Nephron progenitor cell (in vitro differentiated cells): ENCODE data around the gene TRAPPC6A.

ENCODE experiments used
- DNase-seq: peaks from one replicate; pipeline ENCODE4 v3.0.0; 2021
- H3K27ac Mint-ChIP-seq: 2 replicates; pipeline ENCODE4 v1.8.0; 2021; ENCODE audit warnings: mild to moderate bottlenecking, moderate library complexity, mixed read lengths
- H3K27me3 Mint-ChIP-seq: 2 replicates; pipeline ENCODE4 v1.8.0; 2021; ENCODE audit warnings: mild to moderate bottlenecking, low read depth, mixed read lengths; ENCODE audit not compliant: poor library complexity
- H3K36me3 Mint-ChIP-seq: 2 replicates; pipeline ENCODE4 v1.8.0; 2021; ENCODE audit warnings: low read depth, mixed read lengths
- H3K4me1 Mint-ChIP-seq: 2 replicates; pipeline ENCODE4 v1.8.0; 2021; ENCODE audit warnings: mixed read lengths
- H3K4me3 Mint-ChIP-seq: 2 replicates; pipeline ENCODE4 v1.8.0; 2021; ENCODE audit warnings: mild to moderate bottlenecking, moderate library complexity, mixed read lengths
- H3K9me3 Mint-ChIP-seq: 2 replicates; pipeline ENCODE4 v1.8.0; 2021; ENCODE audit warnings: mild to moderate bottlenecking, moderate library complexity, mixed read lengths
- CTCF ChIP-seq: fragments of 200-600 bp; sonication (generic); IDR thresholded peaks from 2 replicates; pipeline ENCODE4 v1.5.0; 2021; ENCODE audit warnings: antibody characterized with exemption

The TRAPPC6A gene

GRCh38 chr19:45171211-45171623, 6.8 kb downstream of the TRAPPC6A start:
- no peaks in the 10 kb centered on the region for H3K9me3 Mint-ChIP-seq
- no peaks in the 10 kb centered on the region for H3K27me3 Mint-ChIP-seq
- TF ChIP-seq CTCF: no peak
- H3K4me1 Mint-ChIP-seq: peaks cover 40% of the 10 kb centered on the region
- H3K36me3 Mint-ChIP-seq: no peaks in the 10 kb centered on the region
- H3K4me3 Mint-ChIP-seq: no peak overlapping the region
- no peak for DNase-seq
- peak overlapping the region; percentile 55 for H3K27ac Mint-ChIP-seq

DNA sequence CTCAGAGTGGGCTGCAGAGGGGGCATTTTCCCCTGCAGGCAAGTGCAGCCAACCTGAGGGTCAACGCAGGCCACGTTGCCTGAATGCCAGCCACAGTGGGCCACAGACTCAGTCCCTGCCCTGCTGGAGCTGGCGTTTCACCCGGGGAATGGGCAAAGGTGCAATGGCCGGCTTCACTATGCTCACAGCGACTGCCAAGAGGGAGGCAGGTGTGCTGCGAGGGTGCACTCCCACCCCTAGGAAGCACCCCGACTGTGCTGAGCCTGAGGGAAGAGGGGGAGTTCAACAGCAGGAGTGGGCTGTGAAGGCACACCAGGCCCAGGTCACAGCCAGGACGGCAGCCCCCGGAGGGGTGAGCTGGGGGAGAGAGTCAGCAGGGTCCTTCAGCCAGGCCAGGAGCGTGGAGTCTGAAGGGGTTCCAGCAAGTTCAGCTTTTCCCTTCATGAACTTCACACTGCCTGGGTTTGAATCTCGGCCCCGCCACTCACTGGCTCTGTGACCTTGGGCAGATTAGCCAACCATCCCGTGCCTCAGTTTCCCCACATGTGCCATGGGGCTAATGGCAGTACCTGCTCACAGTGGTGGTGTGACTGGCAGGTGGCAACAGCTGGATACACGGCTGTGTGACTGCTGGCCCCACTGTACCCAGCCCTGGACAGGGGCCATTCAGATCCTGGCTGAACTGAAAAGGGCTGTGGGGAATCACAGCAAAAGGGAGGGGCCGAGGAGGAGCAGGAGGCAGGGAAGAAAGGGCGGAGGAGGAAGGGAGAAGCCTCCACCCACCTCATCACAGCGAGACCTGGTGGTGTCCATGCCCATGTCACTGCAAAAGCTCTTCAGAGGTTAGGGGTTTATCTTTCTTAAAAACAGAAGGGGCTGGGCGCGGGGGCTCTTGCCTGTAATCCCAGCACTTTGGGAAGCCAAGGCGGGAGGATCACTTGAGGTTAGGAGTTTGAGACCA, 7.6 kb downstream of the TRAPPC6A start:
- no peaks in the 10 kb centered on the region for H3K9me3 Mint-ChIP-seq
- no peak overlapping the region for H3K4me3 Mint-ChIP-seq
- DNase-seq: no peak
- no peak overlapping the region for H3K27ac Mint-ChIP-seq
- no peaks in the 10 kb centered on the region for H3K36me3 Mint-ChIP-seq
- peaks cover 37% of the 10 kb centered on the region for H3K4me1 Mint-ChIP-seq
- H3K27me3 Mint-ChIP-seq: no peaks in the 10 kb centered on the region
- no peak for TF ChIP-seq CTCF

GRCh38 chr19:45169602-45170001, 8.4 kb downstream of the TRAPPC6A start:
- Mint-ChIP-seq H3K27ac (no peak overlapping the region), H3K4me3 (no peak overlapping the region), H3K9me3 (no peaks in the 10 kb centered on the region), H3K4me1 (peaks cover 35% of the 10 kb centered on the region), H3K36me3 (no peaks in the 10 kb centered on the region), H3K27me3 (no peaks in the 10 kb centered on the region)
- TF ChIP-seq CTCF: no peak
- no peak for DNase-seq

DNA sequence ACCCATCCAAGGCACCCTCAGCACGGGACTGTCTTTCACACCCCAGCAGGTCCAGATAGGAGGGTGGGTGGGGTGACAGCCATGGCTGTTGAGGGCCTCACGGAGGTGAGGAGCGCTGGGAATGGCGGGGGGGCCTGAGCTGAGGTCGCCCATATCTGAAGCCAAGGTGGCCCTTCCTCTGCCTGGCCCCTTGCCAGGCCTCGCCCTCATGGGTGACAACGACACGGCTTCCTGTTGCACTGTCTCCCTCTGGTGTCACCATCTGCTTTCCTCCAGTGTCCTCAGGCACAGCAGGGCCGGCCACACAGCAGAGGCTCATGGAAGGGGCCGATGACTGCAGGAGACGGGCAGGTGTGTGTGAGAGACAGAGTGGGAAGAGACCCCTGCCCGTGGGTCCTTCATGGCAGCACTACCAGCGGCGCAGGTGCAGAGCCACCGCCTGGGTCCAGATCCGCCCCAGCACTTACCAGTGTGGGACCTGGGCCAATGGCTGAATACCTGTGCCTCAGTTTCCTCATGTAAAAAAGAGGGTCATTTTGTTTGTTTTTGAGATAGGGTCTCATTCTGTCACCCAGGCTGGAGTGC, 9.2 kb downstream of the TRAPPC6A start:
- H3K27ac Mint-ChIP-seq: no peak overlapping the region
- no peaks in the 10 kb centered on the region for H3K9me3 Mint-ChIP-seq
- no peak for DNase-seq
- H3K4me1 Mint-ChIP-seq: peaks cover 32% of the 10 kb centered on the region
- H3K36me3 Mint-ChIP-seq: no peaks in the 10 kb centered on the region
- no peaks in the 10 kb centered on the region for H3K27me3 Mint-ChIP-seq
- no peak for TF ChIP-seq CTCF
- no peak overlapping the region for H3K4me3 Mint-ChIP-seq

DNA sequence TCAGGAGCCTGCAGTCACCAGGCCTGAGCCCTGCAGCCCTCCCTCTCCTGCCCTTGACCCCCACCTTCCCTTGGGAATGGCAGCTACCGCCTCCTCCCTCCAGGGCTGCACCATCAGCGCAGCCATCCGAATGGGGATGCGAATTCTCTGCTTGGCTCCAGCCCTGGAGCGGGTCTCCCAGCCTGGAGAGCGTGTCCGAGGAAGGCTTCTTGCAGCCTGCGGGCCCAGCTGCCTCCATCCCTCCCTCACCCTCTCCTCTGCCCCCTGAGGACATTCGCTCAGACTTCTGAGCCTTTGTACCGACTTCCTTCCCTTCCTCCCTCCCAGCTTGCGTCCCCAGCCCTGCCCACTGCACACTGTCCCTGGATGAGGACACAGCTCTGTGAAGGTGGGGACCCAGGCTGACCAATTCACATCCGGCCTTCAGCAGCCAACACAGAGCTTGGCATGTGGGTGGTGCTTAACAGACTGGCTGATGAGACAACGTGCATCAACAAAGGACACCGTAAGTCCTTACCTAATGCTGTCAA, 11.2 kb downstream of the TRAPPC6A start:
- no peak for TF ChIP-seq CTCF
- H3K9me3 Mint-ChIP-seq: no peaks in the 10 kb centered on the region
- peak; percentile 41 for DNase-seq
- H3K36me3 Mint-ChIP-seq: no peaks in the 10 kb centered on the region
- H3K27me3 Mint-ChIP-seq: no peaks in the 10 kb centered on the region
- H3K27ac Mint-ChIP-seq: peak overlapping the region; percentile 73
- H3K4me3 Mint-ChIP-seq: peak overlapping the region; percentile 31
- H3K4me1 Mint-ChIP-seq: peaks cover 29% of the 10 kb centered on the region
